NCI-H1694 treated with DMSO at 0.1 percent for 48 hours (cell line): ENCODE results near the gene DCAF10.
A peak's percentile ranks its signal among the peaks of the same experiment; 100 is the strongest.
"Not testable (repeated sequence)": the region's sequence is repeated elsewhere in the genome, so short reads cannot be mapped to it uniquely, and the experiment has no call there.

Experiments
- DNase-seq: peaks from one replicate; lab custom pipeline; 2025; lab: John Stamatoyannopoulos, UW

Gene DCAF10

GRCh38 chr9:37790096-37790495, 10.5 kb upstream of the DCAF10 start:
- no peak for DNase-seq

GRCh38 chr9:37792122-37792521, 8.5 kb upstream of the DCAF10 start:
- DNase-seq = no peak

- DNase-seq = no peak
Observed at GRCh38 chr9:37796232-37796631, 4.4 kb upstream of the DCAF10 start.

GRCh38 chr9:37798677-37799076, 1.9 kb upstream of the DCAF10 start:
- no peak for DNase-seq

- DNase-seq = no peak
Observed at GRCh38 chr9:37801287-37801850, 772 bp downstream of the DCAF10 start.

GRCh38 chr9:37801959-37802711, 1.5 kb downstream of the DCAF10 start:
- DNase-seq = no peak

- DNase-seq = peak; percentile 93
Observed at GRCh38 chr9:37806271-37806670, 5.7 kb downstream of the DCAF10 start.

- DNase-seq = not testable (repeated sequence)
Observed at GRCh38 chr9:37809676-37810075, 9.1 kb downstream of the DCAF10 start.

- DNase-seq = no peak
Observed at GRCh38 chr9:37811906-37812476, 11.4 kb downstream of the DCAF10 start.

GRCh38 chr9:37812773-37813379, 12.3 kb downstream of the DCAF10 start:
- no peak for DNase-seq

- no peak for DNase-seq
Observed at GRCh38 chr9:37818849-37819248, 18.3 kb downstream of the DCAF10 start.

- DNase-seq = no peak
Observed at GRCh38 chr9:37820142-37820541, 19.5 kb downstream of the DCAF10 start.

GRCh38 chr9:37825174-37825573, 24.6 kb downstream of the DCAF10 start:
- DNase-seq = not testable (repeated sequence)

- no peak for DNase-seq
Observed at GRCh38 chr9:37827483-37828165, 27.0 kb downstream of the DCAF10 start.

- DNase-seq = no peak
Observed at GRCh38 chr9:37835821-37836220, 35.2 kb downstream of the DCAF10 start.

- no peak for DNase-seq
Observed at GRCh38 chr9:37836386-37836785, 35.8 kb downstream of the DCAF10 start.

GRCh38 chr9:37839496-37840461, 39.2 kb downstream of the DCAF10 start:
- DNase-seq = no peak

- no peak for DNase-seq
Observed at GRCh38 chr9:37840560-37841194, 40.1 kb downstream of the DCAF10 start.

GRCh38 chr9:37852222-37852621, 51.6 kb downstream of the DCAF10 start:
- DNase-seq = no peak

GRCh38 chr9:37856551-37856950, 56.0 kb downstream of the DCAF10 start:
- no peak for DNase-seq

GRCh38 chr9:37859043-37859442, 58.4 kb downstream of the DCAF10 start:
- DNase-seq = no peak
